Lower leg skin (tissue), 4 donors: Measurements from ENCODE around the gene VSX1. TPM values are rescaled to one million over a fixed set of nuclear protein-coding genes. Genes with fewer than 3 reads are reported as not detected.

ENCODE experiments used
- DNase-seq, 2 donors: peaks; one replicate each; pipeline ENCODE4 v3.0.0-alpha.2; 2019; ENCODE audit warnings: low spot score in 2 of 2
- H3K4me3 ChIP-seq: fragments of 200-600 bp; sonication (generic); 2 replicates; pipeline ENCODE4 v1.5.1; 2017; ENCODE audit warnings: mild to moderate bottlenecking, low read depth; ENCODE audit not compliant: poor library complexity, severe bottlenecking
- CTCF ChIP-seq, 3 donors: fragments of 450-650 bp; IDR thresholded peaks; one replicate each; pipeline ENCODE4 v1.5.1; 2016; ENCODE audit warnings: antibody characterized with exemption in 3 of 3, mild to moderate bottlenecking in 3 of 3, moderate library complexity in 2 of 3
- POLR2A ChIP-seq, 2 donors: fragments of 450-650 bp; IDR thresholded peaks; one replicate each; pipeline ENCODE4 v1.6.1; 2016 to 2017; ENCODE audit warnings: antibody characterized with exemption in 2 of 2, mild to moderate bottlenecking in 1 of 2, moderate library complexity in 1 of 2
- WGBS, 2 donors: methylation state at CpG; one replicate each; pipeline ENCODE4 v1.1.5; 2018; 5-methylcytosine and 5-hydroxymethylcytosine counted together
- intact Hi-C: fragments of 100-400 bp; cut with DNase I; formaldehyde crosslinking; loops from one replicate; pipeline ENCODE4 v1.15.0; 2023; ENCODE audit warnings: low total_unique reads
- total RNA-seq, 4 donors: library from RNA; depleted of rRNA; stranded (reverse); fragments of >200 nt; gene quantifications; one replicate each; pipeline ENCODE4 v1.1.0, GENCODE V29; 2016

VSX1 gene
- total RNA-seq, 4 donors from 2014 or later = not detected

- no peak overlapping the region for H3K4me3 ChIP-seq
- 57 to 69% methylated on average over 14 of the region's 14 CpGs for WGBS, 2 donors
- DNase-seq = no peak
- intact Hi-C loops = no loop called here
- no peak for TF ChIP-seq CTCF (IDR thresholded peaks at IDR 0.05)
- no peak for TF ChIP-seq POLR2A (IDR thresholded peaks at IDR 0.05)
Observed at GRCh38 chr20:25116739-25117458, 35.0 kb upstream of the VSX1 start.

GRCh38 chr20:25103526-25103925 lies 21.6 kb upstream of the VSX1 start:
- no peak for DNase-seq
- TF ChIP-seq POLR2A (IDR thresholded peaks at IDR 0.05) = no peak
- no peak for TF ChIP-seq CTCF (IDR thresholded peaks at IDR 0.05)
- WGBS, 2 donors = 93 to 95% methylated on average over 3 of the region's 3 CpGs
- intact Hi-C loops = no loop called here
- H3K4me3 ChIP-seq = no peak overlapping the region

GRCh38 chr20:25100914-25101313 lies 19.0 kb upstream of the VSX1 start:
- TF ChIP-seq POLR2A (IDR thresholded peaks at IDR 0.05) (no peak), CTCF (IDR thresholded peaks at IDR 0.05) (no peak)
- no peak for DNase-seq

GRCh38 chr20:25099601-25100140 lies 17.7 kb upstream of the VSX1 start:
- DNase-seq = no peak
- intact Hi-C loops = no loop called here
- H3K4me3 ChIP-seq = no peak overlapping the region
- WGBS, 2 donors = 81 to 82% methylated on average over 4 of the region's 4 CpGs
- TF ChIP-seq POLR2A (IDR thresholded peaks at IDR 0.05) (no peak), CTCF (IDR thresholded peaks at IDR 0.05) (no peak)

More at GRCh38 chr20:25100914-25101313, 19.0 kb upstream of the VSX1 start:
- intact Hi-C loops = no loop called here
- H3K4me3 ChIP-seq = no peak overlapping the region
- WGBS, 2 donors = 51 to 53% methylated on average over 3 of the region's 3 CpGs

GRCh38 chr20:25097498-25097897 lies 15.6 kb upstream of the VSX1 start:
- TF ChIP-seq POLR2A (IDR thresholded peaks at IDR 0.05) (no peak), CTCF (IDR thresholded peaks at IDR 0.05) (no peak)
- 40 to 47% methylated on average over 2 of the region's 2 CpGs for WGBS, 2 donors

More at GRCh38 chr20:25097498-25097897, 15.6 kb upstream of the VSX1 start:
- H3K4me3 ChIP-seq = no peak overlapping the region
- intact Hi-C loops = no loop called here
- DNase-seq = no peak
